LNCaP clone FGC (cell line): ENCODE measurements around the gene IFITM5.

Source experiments
- DNase-seq: peaks from one replicate; pipeline ENCODE4 v3.0.0-alpha.2; 2011; ENCODE audit warnings: low read depth
- H3K4me3 ChIP-seq: 2 replicates; pipeline ENCODE4 v1.5.1; 2011; ENCODE audit warnings: mild to moderate bottlenecking, low read depth, low read length, control low read depth
- TF ChIP-seq, protein P1 (sequence below): IDR thresholded peaks from 2 replicates; pipeline ENCODE4 v1.5.1; 2012; ENCODE audit warnings: mild to moderate bottlenecking; ENCODE audit not compliant: control insufficient read depth, insufficient read depth; ENCODE audit errors: extremely low read depth

The IFITM5 gene

GRCh38 chr11:285021-285893 lies 14.1 kb downstream of the IFITM5 start:
- TF ChIP-seq, protein P1, sequence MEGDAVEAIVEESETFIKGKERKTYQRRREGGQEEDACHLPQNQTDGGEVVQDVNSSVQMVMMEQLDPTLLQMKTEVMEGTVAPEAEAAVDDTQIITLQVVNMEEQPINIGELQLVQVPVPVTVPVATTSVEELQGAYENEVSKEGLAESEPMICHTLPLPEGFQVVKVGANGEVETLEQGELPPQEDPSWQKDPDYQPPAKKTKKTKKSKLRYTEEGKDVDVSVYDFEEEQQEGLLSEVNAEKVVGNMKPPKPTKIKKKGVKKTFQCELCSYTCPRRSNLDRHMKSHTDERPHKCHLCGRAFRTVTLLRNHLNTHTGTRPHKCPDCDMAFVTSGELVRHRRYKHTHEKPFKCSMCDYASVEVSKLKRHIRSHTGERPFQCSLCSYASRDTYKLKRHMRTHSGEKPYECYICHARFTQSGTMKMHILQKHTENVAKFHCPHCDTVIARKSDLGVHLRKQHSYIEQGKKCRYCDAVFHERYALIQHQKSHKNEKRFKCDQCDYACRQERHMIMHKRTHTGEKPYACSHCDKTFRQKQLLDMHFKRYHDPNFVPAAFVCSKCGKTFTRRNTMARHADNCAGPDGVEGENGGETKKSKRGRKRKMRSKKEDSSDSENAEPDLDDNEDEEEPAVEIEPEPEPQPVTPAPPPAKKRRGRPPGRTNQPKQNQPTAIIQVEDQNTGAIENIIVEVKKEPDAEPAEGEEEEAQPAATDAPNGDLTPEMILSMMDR, result no peak
- DNase-seq, result no peak
- no peak overlapping the region for H3K4me3 ChIP-seq

DNA sequence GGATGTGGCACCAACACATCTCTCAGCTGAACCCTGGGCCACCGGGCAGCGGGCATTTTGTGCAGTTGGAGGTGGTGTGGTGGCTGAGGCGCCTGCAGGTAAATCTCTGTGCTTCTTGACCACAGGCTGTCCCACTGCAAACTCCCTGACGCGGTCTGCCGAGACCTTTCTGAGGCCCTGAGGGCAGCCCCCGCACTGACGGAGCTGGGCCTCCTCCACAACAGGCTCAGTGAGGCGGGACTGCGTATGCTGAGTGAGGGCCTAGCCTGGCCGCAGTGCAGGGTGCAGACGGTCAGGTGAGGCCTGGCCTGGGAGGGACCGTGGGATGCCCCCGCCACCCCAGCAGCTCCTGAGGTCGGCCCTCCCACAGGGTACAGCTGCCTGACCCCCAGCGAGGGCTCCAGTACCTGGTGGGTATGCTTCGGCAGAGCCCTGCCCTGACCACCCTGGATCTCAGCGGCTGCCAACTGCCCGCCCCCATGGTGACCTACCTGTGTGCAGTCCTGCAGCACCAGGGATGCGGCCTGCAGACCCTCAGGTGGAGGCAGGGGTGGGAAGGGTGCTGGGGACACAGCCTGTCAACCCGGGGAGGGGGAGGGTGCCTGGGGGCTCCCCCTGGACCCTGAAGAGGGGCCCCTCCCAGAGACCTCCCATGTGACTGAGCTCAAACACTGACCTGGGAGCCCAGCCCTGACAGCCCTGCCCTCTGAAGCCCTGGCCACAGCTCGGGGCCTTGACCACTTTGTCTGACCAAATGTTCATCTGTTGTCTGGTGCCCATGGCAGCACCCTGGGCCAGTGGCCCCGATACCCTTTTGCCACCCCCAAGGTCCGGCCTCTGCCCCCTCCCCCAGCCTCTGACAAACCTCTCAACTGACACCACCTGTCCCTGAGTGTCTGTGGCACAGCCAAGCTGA lies 15.0 kb downstream of the IFITM5 start:
- TF ChIP-seq, protein P1, result no peak
- H3K4me3 ChIP-seq, result no peak overlapping the region
- DNase-seq, result no peak

- TF ChIP-seq, protein P1, result no peak
- H3K4me3 ChIP-seq, result no peak overlapping the region
- DNase-seq, result no peak
Measured at GRCh38 chr11:283405-284104, 15.8 kb downstream of the IFITM5 start.

DNA sequence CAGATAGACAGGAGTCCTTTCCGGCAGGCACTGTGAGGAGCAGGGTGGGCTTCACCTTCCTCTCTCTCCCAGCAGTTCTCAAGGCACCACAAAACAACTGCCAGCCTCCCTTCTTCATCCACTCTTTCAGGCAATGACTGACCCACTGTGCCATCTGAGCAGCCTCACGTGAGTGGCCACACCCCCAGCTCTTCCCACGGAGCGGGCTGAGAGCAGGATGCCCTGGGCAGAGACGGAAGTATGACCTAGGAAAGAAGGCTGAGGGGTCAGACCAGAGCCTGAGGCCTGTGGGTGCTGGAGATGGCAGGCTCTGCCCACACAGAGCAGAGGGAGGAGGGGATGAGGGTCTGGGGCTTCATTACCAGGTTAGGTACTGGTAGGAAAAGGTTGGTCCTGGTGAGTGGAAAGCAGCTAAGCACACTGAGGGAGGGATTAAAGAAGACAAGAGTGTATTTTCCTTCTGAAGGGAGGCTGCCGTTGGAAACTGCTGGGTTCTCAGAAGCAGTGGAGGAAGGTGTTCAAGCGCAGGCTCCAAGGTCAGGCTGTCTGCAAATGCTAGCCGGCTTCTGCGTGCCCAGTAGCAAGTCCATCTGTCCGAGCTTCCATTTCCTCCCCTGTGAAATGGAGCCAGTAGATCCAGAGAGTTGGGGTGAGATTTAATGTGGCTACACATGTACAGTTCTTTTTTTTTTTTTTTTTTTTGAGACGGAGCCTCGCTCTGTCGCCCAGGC lies 16.5 kb downstream of the IFITM5 start:
- no peak overlapping the region for H3K4me3 ChIP-seq
- DNase-seq, result no peak
- TF ChIP-seq, protein P1, result no peak

GRCh38 chr11:282171-282570 lies 17.2 kb downstream of the IFITM5 start:
- TF ChIP-seq, protein P1, result no peak
- no peak for DNase-seq
- H3K4me3 ChIP-seq, result no peak overlapping the region
